ENCODE results near the gene RUSC2. TPM values are rescaled to one million over a fixed set of nuclear protein-coding genes. Genes with fewer than 3 reads are reported as not detected.

RUSC2 gene
- total and polyA plus RNA-seq, 2 of the 13 experiments (the other 11 are each of a cell fraction or from before 2014, with no cell fraction given) = 2.8 to 3.3 TPM

GRCh38 chr9:35522187-35522586 is 32.3 kb downstream of the RUSC2 start:
- intact Hi-C loops (cut with micrococcal nuclease; ENCODE audit: unreplicated experiment) = no loop called here

GRCh38 chr9:35522700-35523099 is 32.8 kb downstream of the RUSC2 start:
- Histone ChIP-seq H3K9ac (ENCODE audit: insufficient read depth, low read depth, low read length) (no peak overlapping the region), H3K27me3 (ENCODE audit: control insufficient read depth in 1 of 2, insufficient read depth in 2 of 2, low read length in 2 of 2) (no peaks in the 10 kb centered on the region), H4K20me1 (ENCODE audit: insufficient read depth, low read length) (no peaks in the 10 kb centered on the region; the same call in 1 of the 2 replicates), H3K36me3 (replicated peaks in 1 of 2; ENCODE audit: control insufficient read depth in 1 of 2, insufficient read depth in 2 of 2, low read length in 2 of 2) (no peaks in the 10 kb centered on the region), H3K4me2 (ENCODE audit: low read depth, low read length) (no peak overlapping the region), H3K4me3 (replicated peaks in 1 of 3; ENCODE audit: insufficient read depth in 1 of 3, low read depth in 2 of 3, low read length in 3 of 3) (no peak overlapping the region), H2AFZ (ENCODE audit: low read length) (no peak overlapping the region), H3K27ac (ENCODE audit: extremely low read length, insufficient read depth, low read length) (no peak overlapping the region), H3K79me2 (ENCODE audit: insufficient read depth, low read length) (no peaks in the 10 kb centered on the region), H3K4me1 (ENCODE audit: insufficient read depth, low read length) (peaks cover 69% of the 10 kb centered on the region), H3K9me3 (ENCODE audit: low read length) (no peaks in the 10 kb centered on the region)
- no peak for TF ChIP-seq ZFYVE20 (CRISPR knock-in tag; IDR thresholded peaks at IDR 0.05; ENCODE audit: borderline replicate concordance, low read depth)
- TF ChIP-seq NFIC (IDR thresholded peaks at IDR 0.05; ENCODE audit: low read length) = no peak
- TF ChIP-seq MYNN (CRISPR knock-in tag; IDR thresholded peaks at IDR 0.05; ENCODE audit: low read depth) = no peak
- TF ChIP-seq SIX4 (CRISPR knock-in tag; IDR thresholded peaks at IDR 0.05) = no peak
- no peak for TF ChIP-seq NFE2L2 (IDR thresholded peaks at IDR 0.05; ENCODE audit: low read length)
- TF ChIP-seq ZZZ3 (CRISPR knock-in tag; IDR thresholded peaks at IDR 0.05; ENCODE audit: borderline replicate concordance) = no peak
- no peak for TF ChIP-seq ZKSCAN8 (CRISPR knock-in tag; IDR thresholded peaks at IDR 0.05; ENCODE audit: borderline replicate concordance)
- TF ChIP-seq ATF4 (CRISPR knock-in tag; IDR thresholded peaks at IDR 0.05) = no peak
- TF ChIP-seq NFATC3 (CRISPR knock-in tag; IDR thresholded peaks at IDR 0.05) = no peak
- no peak for FAIRE-seq
- no peak for DNase-seq (ENCODE audit: low spot score)
- no TSS peak for BruUV-seq (replicated peaks)
- CTCF ChIA-PET (ENCODE audit: low intra/inter-chr PET ratio, low total read pairs) = no interaction called here
- ATAC-seq = no peak
- POLR2A ChIA-PET = interaction anchor here (1.2 kb wide), 1 partner anchor 77 kb away, joined by 3 read pairs; no protein-coding TSS in a partner anchor
- in situ Hi-C loops (cut with HindIII; ENCODE audit: extremely low pct_ligation_motif_present, low pct_unique_long_range_greater_than_20kb) = no loop called here
- 81% methylated on average over 1 of the region's 1 CpG for WGBS (ENCODE audit: low lambda C conversion rate)
- intact Hi-C loops (cut with micrococcal nuclease; ENCODE audit: unreplicated experiment) = no loop called here

More at GRCh38 chr9:35522187-35522586, 32.3 kb downstream of the RUSC2 start:
- no peak for FAIRE-seq
- Histone ChIP-seq H3K4me2 (ENCODE audit: low read depth, low read length) (no peak overlapping the region), H3K36me3 (replicated peaks in 1 of 2; ENCODE audit: control insufficient read depth in 1 of 2, insufficient read depth in 2 of 2, low read length in 2 of 2) (no peaks in the 10 kb centered on the region), H2AFZ (ENCODE audit: low read length) (no peak overlapping the region), H4K20me1 (ENCODE audit: insufficient read depth, low read length) (no peaks in the 10 kb centered on the region; the same call in 1 of the 2 replicates), H3K27ac (ENCODE audit: extremely low read length, insufficient read depth, low read length) (no peak overlapping the region), H3K27me3 (ENCODE audit: control insufficient read depth in 1 of 2, insufficient read depth in 2 of 2, low read length in 2 of 2) (no peaks in the 10 kb centered on the region), H3K4me1 (ENCODE audit: insufficient read depth, low read length) (peaks cover 73% of the 10 kb centered on the region), H3K9me3 (ENCODE audit: low read length) (no peaks in the 10 kb centered on the region), H3K4me3 (replicated peaks in 1 of 3; ENCODE audit: insufficient read depth in 1 of 3, low read depth in 2 of 3, low read length in 3 of 3) (no peak overlapping the region), H3K9ac (ENCODE audit: insufficient read depth, low read depth, low read length) (no peak overlapping the region), H3K79me2 (ENCODE audit: insufficient read depth, low read length) (no peaks in the 10 kb centered on the region)
- in situ Hi-C loops (cut with HindIII; ENCODE audit: extremely low pct_ligation_motif_present, low pct_unique_long_range_greater_than_20kb) = no loop called here
- no TSS peak for BruUV-seq (replicated peaks)
- ATAC-seq = no peak
- no peak for DNase-seq (ENCODE audit: low spot score)
- ChIA-PET CTCF (ENCODE audit: low intra/inter-chr PET ratio, low total read pairs) (no interaction called here), POLR2A (interaction anchor here (1.2 kb wide), 1 partner anchor 78 kb away, joined by 3 read pairs; no protein-coding TSS in a partner anchor)
- TF ChIP-seq PAF1 (CRISPR knock-in tag; IDR thresholded peaks at IDR 0.05) = no peak
- no peak for TF ChIP-seq NR2F1 (CRISPR knock-in tag; IDR thresholded peaks at IDR 0.05)
- 0 out of 2 replicates have a peak, but pooled peaks have one; percentile 3 for TF ChIP-seq CTCF (CRISPR knock-in tag; IDR thresholded peaks at IDR 0.05)
